HepG2 (cell line): ENCODE measurements around the gene SERBP1. TPM values are rescaled to one million over a fixed set of nuclear protein-coding genes. Genes with fewer than 3 reads are reported as not detected.

Source experiments
- BCL6 ChIP-seq: IDR thresholded peaks from 2 replicates; pipeline ENCODE4 v1.6.1; 2016; ENCODE audit warnings: missing genetic modification reagents, missing compliant biosample characterization
- GATA4 ChIP-seq: sonication (generic); IDR thresholded peaks from 2 replicates; pipeline ENCODE4 v1.6.1; 2016; ENCODE audit warnings: antibody characterized with exemption, low read depth, borderline replicate concordance
- HOXD1 ChIP-seq: sonication (generic); formaldehyde crosslinking; IDR thresholded peaks from 2 replicates; pipeline ENCODE4 v1.5.0; 2020; ENCODE audit warnings: missing genetic modification reagents
- KDM5B ChIP-seq: sonication (generic); formaldehyde crosslinking; IDR thresholded peaks from 2 replicates; pipeline ENCODE4 v1.4.0; 2020; ENCODE audit warnings: missing genetic modification reagents, mild to moderate bottlenecking, borderline replicate concordance
- MEIS1 ChIP-seq: sonication (generic); formaldehyde crosslinking; IDR thresholded peaks from 2 replicates; pipeline ENCODE4 v1.9.0; 2021; ENCODE audit warnings: mild to moderate bottlenecking, missing genetic modification reagents, moderate library complexity, borderline replicate concordance
- MTA1 ChIP-seq: sonication (generic); formaldehyde crosslinking; IDR thresholded peaks from 2 replicates; pipeline ENCODE4 v1.4.0; 2020; ENCODE audit warnings: missing genetic modification reagents, mild to moderate bottlenecking, borderline replicate concordance
- RARG ChIP-seq: sonication (generic); formaldehyde crosslinking; IDR thresholded peaks from 2 replicates; pipeline ENCODE4 v1.4.0; 2020; ENCODE audit warnings: low read depth, mild to moderate bottlenecking, missing genetic modification reagents
- SNRNP70 ChIP-seq: fragments of 200-400 bp; formaldehyde crosslinking; IDR thresholded peaks from 2 replicates; pipeline ENCODE4 v1.6.1; 2017; ENCODE audit warnings: mild to moderate bottlenecking, low read depth, low read length, moderate library complexity
- TAF15 ChIP-seq: fragments of 200-400 bp; formaldehyde crosslinking; IDR thresholded peaks from one replicate; pipeline ENCODE4 v1.6.1; 2018; ENCODE audit warnings: mild to moderate bottlenecking, low read depth, low read length; ENCODE audit not compliant: poor library complexity, severe bottlenecking
- ZBTB21 ChIP-seq: sonication (generic); formaldehyde crosslinking; IDR thresholded peaks from 2 replicates; pipeline ENCODE4 v1.4.0; 2020; ENCODE audit warnings: missing genetic modification reagents
- ZBTB42 ChIP-seq: sonication (generic); formaldehyde crosslinking; IDR thresholded peaks from 2 replicates; pipeline ENCODE4 v1.5.0; 2020; ENCODE audit warnings: mild to moderate bottlenecking, missing genetic modification reagents
- ZBTB7B ChIP-seq: sonication (generic); formaldehyde crosslinking; IDR thresholded peaks from 2 replicates; pipeline ENCODE4 v1.4.0; 2020; ENCODE audit warnings: missing genetic modification reagents
- ZNF138 ChIP-seq: sonication (generic); formaldehyde crosslinking; IDR thresholded peaks from 2 replicates; pipeline ENCODE4 v1.5.0; 2020; ENCODE audit warnings: mild to moderate bottlenecking, low read depth, missing genetic modification reagents
- ZNF557 ChIP-seq: sonication (generic); formaldehyde crosslinking; IDR thresholded peaks from 2 replicates; pipeline ENCODE4 v1.4.0; 2020; ENCODE audit warnings: missing genetic modification reagents
- ZNF780A ChIP-seq: sonication (generic); formaldehyde crosslinking; IDR thresholded peaks from 2 replicates; pipeline ENCODE4 v1.8.0; 2022; ENCODE audit warnings: mild to moderate bottlenecking, missing genetic modification reagents, moderate library complexity
- ZNF891 ChIP-seq: sonication (generic); formaldehyde crosslinking; IDR thresholded peaks from 2 replicates; pipeline ENCODE4 v1.5.0; 2020; ENCODE audit warnings: mild to moderate bottlenecking, missing genetic modification reagents
- polyA plus RNA-seq, 8 experiments: library from polyadenylated mRNA; depleted of rRNA in 3 of 8; stranded (reverse) in 7 of 8; unstranded in 1 of 8; fragments of >200 nt; fragmentation: Illumina TruSeq in 4 of 8; extraction: Trizol in 4 of 8; gene quantifications; 2 replicates each; pipeline versions ENCODE4 v1.2.1 to v1.2.3, GENCODE V29; 2011 to 2016; ENCODE audit warnings: low read depth in 4 of 8, missing spikeins in 1 of 8, mixed read lengths in 1 of 8; ENCODE audit not compliant: insufficient read depth in 1 of 8
- total RNA-seq, 5 experiments: library from RNA; depleted of rRNA; stranded (reverse); fragments of >200 nt; fragmentation: Illumina TruSeq; extraction: Trizol; gene quantifications; 2 replicates each; pipeline ENCODE4 v1.2.3, GENCODE V29; 2016; ENCODE audit warnings: low read depth in 1 of 5
- TF ChIP-seq, protein P1 (sequence below), 2 experiments: sonication (generic) in 1 of 2; formaldehyde crosslinking in 1 of 2; IDR thresholded peaks; 2 replicates each; pipeline versions ENCODE4 v1.4.0 to v1.6.1; 2018 to 2020; ENCODE audit warnings: missing genetic modification reagents in 2 of 2, borderline replicate concordance in 1 of 2, low read depth in 1 of 2, mild to moderate bottlenecking in 1 of 2, missing biosample characterization in 1 of 2
- TF ChIP-seq, protein P2 (sequence below): sonication (generic); formaldehyde crosslinking; IDR thresholded peaks from 2 replicates; pipeline ENCODE4; 2020; ENCODE audit warnings: missing genetic modification reagents, mild to moderate bottlenecking, borderline replicate concordance
- TF ChIP-seq, protein P3 (sequence below): sonication (generic); formaldehyde crosslinking; IDR thresholded peaks from 2 replicates; pipeline ENCODE4 v1.4.0; 2020; ENCODE audit warnings: missing genetic modification reagents
- TF ChIP-seq, protein P4 (sequence below): IDR thresholded peaks from 2 replicates; pipeline ENCODE4 v1.6.1; 2016; ENCODE audit warnings: missing compliant biosample characterization, missing genetic modification reagents, borderline replicate concordance

The SERBP1 gene
- total and polyA plus RNA-seq, 2 of the 13 experiments (the other 11 are each of a cell fraction or from before 2014, with no cell fraction given), result 175 to 281 TPM

DNA sequence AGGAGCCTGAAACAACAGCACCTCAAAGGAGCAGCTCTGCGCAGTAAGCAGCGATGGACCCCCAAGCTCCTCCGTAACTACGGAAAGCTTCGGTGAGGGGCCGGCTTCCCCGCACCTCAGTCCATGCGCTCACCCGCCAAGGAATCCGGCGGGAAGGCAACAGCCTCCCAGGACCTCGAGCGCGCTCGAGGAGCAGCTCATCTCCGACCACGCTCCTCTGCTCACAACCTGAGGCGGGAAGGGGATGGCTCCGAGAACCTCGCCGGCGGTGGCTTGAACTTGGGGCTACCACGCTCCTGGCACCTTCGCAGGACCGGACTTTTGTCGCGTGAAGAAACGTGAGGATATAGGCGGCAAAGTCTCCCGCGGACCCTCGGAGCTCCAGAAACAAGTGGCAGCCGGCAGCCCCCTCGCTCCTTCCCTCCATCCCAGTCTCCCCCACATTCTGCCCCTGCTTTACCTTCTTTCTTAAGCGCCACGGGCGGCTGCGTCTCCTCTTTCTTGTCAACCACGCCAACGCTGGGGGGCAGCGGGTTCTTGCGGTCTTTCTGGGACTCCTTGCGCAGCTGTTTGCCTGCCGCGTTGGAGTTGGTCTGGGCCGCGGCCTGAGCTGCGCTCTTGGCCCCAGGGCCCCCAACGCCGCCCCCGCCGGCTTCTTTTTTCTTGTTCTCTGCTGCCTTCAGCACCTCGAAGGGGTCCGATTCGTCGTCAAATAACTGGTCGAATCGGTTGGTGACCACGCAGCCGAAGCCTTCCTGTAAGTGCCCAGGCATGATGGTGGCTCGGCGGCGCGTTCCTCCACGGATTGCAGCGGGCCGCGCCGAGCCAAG is 459 bp downstream of the SERBP1 start (continued):
- TF ChIP-seq TAF15 (peak; percentile 70), ZNF891 (CRISPR knock-in tag) (peak; percentile 62; the same call in 1 of the 2 replicates), ZBTB7B (CRISPR knock-in tag) (no peak), ZNF138 (CRISPR knock-in tag) (0 out of 2 replicates have a peak, but pooled peaks have one; percentile 3), GATA4 (0 out of 2 replicates have a peak, but pooled peaks have one; percentile 9), ZNF780A (peak; percentile 51; the same call in 1 of the 2 replicates), SNRNP70 (no peak), ZNF557 (no peak), HOXD1 (CRISPR knock-in tag) (0 out of 2 replicates have a peak, but pooled peaks have one; percentile 14), MTA1 (CRISPR knock-in tag) (peak; percentile 65; the same call in 1 of the 2 replicates), MEIS1 (CRISPR knock-in tag) (peak; percentile 44; the same call in 1 of the 2 replicates), RARG (CRISPR knock-in tag) (0 out of 2 replicates have a peak, but pooled peaks have one; percentile 5), ZBTB21 (CRISPR knock-in tag) (peak; percentile 56; the same call in 1 of the 2 replicates), BCL6 (0 out of 2 replicates have a peak, but pooled peaks have one; percentile 34), ZBTB42 (CRISPR knock-in tag) (peak; percentile 46; the same call in 1 of the 2 replicates), KDM5B (0 out of 2 replicates have a peak, but pooled peaks have one; percentile 3)
- TF ChIP-seq, protein P1, sequence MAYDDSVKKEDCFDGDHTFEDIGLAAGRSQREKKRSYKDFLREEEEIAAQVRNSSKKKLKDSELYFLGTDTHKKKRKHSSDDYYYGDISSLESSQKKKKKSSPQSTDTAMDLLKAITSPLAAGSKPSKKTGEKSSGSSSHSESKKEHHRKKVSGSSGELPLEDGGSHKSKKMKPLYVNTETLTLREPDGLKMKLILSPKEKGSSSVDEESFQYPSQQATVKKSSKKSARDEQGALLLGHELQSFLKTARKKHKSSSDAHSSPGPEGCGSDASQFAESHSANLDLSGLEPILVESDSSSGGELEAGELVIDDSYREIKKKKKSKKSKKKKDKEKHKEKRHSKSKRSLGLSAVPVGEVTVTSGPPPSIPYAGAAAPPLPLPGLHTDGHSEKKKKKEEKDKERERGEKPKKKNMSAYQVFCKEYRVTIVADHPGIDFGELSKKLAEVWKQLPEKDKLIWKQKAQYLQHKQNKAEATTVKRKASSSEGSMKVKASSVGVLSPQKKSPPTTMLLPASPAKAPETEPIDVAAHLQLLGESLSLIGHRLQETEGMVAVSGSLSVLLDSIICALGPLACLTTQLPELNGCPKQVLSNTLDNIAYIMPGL (CRISPR knock-in tag; IDR thresholded peaks at IDR 0.05; ENCODE audit: borderline replicate concordance in 1 of 2, low read depth in 1 of 2), result 0 out of 4 replicates have a peak, but pooled peaks of 1 of the 2 experiments have one; percentile 19
- TF ChIP-seq, protein P2, sequence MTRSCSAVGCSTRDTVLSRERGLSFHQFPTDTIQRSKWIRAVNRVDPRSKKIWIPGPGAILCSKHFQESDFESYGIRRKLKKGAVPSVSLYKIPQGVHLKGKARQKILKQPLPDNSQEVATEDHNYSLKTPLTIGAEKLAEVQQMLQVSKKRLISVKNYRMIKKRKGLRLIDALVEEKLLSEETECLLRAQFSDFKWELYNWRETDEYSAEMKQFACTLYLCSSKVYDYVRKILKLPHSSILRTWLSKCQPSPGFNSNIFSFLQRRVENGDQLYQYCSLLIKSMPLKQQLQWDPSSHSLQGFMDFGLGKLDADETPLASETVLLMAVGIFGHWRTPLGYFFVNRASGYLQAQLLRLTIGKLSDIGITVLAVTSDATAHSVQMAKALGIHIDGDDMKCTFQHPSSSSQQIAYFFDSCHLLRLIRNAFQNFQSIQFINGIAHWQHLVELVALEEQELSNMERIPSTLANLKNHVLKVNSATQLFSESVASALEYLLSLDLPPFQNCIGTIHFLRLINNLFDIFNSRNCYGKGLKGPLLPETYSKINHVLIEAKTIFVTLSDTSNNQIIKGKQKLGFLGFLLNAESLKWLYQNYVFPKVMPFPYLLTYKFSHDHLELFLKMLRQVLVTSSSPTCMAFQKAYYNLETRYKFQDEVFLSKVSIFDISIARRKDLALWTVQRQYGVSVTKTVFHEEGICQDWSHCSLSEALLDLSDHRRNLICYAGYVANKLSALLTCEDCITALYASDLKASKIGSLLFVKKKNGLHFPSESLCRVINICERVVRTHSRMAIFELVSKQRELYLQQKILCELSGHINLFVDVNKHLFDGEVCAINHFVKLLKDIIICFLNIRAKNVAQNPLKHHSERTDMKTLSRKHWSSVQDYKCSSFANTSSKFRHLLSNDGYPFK (CRISPR knock-in tag), result 0 out of 2 replicates have a peak, but pooled peaks have one; percentile 22
- TF ChIP-seq, protein P3, sequence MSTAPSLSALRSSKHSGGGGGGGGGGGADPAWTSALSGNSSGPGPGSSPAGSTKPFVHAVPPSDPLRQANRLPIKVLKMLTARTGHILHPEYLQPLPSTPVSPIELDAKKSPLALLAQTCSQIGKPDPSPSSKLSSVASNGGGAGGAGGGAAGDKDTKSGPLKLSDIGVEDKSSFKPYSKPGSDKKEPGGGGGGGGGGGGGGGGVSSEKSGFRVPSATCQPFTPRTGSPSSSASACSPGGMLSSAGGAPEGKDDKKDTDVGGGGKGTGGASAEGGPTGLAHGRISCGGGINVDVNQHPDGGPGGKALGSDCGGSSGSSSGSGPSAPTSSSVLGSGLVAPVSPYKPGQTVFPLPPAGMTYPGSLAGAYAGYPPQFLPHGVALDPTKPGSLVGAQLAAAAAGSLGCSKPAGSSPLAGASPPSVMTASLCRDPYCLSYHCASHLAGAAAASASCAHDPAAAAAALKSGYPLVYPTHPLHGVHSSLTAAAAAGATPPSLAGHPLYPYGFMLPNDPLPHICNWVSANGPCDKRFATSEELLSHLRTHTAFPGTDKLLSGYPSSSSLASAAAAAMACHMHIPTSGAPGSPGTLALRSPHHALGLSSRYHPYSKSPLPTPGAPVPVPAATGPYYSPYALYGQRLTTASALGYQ (CRISPR knock-in tag), result no peak; the same call in 1 of the 2 replicates
- TF ChIP-seq, protein P4, sequence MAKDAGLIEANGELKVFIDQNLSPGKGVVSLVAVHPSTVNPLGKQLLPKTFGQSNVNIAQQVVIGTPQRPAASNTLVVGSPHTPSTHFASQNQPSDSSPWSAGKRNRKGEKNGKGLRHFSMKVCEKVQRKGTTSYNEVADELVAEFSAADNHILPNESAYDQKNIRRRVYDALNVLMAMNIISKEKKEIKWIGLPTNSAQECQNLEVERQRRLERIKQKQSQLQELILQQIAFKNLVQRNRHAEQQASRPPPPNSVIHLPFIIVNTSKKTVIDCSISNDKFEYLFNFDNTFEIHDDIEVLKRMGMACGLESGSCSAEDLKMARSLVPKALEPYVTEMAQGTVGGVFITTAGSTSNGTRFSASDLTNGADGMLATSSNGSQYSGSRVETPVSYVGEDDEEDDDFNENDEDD, result peak; percentile 10; the same call in 1 of the 2 replicates
